ENCODE results near the gene MAIP1. TPM values are rescaled to one million over a fixed set of nuclear protein-coding genes. Genes with fewer than 3 reads are reported as not detected.

MAIP1 gene
- total RNA-seq, 1 experiment from 2014 or later = 77.8 TPM

DNA sequence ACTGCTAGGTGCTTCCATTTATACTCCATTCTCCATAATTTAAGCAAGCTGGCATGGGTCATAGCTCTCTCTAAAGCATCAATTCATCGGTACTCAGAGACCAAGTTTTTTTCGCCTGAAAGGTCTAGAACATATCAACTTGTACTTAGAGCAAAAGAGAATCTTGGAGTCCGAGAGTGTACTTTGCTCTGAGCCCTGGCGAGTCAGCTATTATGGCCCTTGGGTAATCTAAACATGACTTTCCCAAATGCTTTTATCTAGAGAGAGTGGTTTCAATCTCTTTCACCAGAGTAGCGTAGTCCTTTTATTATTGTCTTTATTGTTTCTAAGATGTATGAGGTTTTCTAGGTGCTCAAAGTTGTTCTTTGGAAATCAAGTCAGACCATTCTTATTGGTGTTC, 34.4 kb downstream of the MAIP1 start:
- no peaks in the 10 kb centered on the region for H3K27me3 ChIP-seq (ENCODE audit: control insufficient read depth, insufficient read depth, low read length)
- no peak for DNase-seq

DNA sequence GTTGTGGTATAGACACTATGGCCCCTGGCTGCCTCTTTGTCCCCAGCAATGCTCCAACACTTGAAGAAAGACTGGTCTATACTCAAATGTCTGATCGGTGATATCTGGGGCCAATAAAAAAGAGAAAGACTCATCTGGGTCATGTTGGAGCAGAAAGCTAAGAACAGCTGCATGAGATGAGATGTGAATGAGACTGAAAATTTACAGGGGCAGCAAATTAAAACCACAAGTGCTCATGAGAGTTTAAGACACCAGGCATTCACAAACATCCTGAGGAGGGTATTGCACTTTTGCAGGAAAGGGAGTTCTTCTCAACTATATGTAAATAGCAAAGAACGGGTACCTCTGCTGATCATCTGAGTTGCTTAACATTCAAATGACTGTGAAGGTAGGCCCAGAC, 36.3 kb downstream of the MAIP1 start:
- Histone ChIP-seq H3K36me3 (replicated peaks; ENCODE audit: control insufficient read depth, insufficient read depth, low read length) (no peaks in the 10 kb centered on the region), H3K27me3 (ENCODE audit: control insufficient read depth, insufficient read depth, low read length) (no peaks in the 10 kb centered on the region), H3K4me3 (ENCODE audit: insufficient read depth, low read depth, low read length) (no peak overlapping the region)
- no peak for DNase-seq

More for the DNA sequence above, 34.4 kb downstream of the MAIP1 start:
- Histone ChIP-seq H3K4me3 (ENCODE audit: insufficient read depth, low read depth, low read length) (no peak overlapping the region), H3K36me3 (replicated peaks; ENCODE audit: control insufficient read depth, insufficient read depth, low read length) (no peaks in the 10 kb centered on the region)

DNA sequence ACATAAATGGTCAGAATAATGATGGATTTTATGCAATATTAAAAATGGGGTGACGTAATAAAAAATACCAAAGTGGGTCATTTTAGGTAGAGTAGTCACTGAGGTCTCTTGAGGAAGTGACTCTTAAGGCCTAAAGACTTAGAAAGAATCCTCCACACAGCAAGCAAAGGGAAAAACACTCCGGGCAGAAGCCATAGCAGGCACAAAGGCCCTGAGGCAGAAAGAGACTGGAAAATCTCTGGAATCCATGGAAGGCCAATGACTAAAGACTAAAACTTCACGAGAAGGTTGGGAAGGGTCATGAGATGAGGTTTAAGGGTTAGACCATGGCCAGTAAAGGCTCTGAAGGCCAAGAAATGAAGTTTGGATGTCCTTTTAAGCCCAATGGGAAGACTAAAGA, 36.9 kb downstream of the MAIP1 start:
- no peak overlapping the region for H3K4me3 ChIP-seq (ENCODE audit: insufficient read depth, low read depth, low read length)
- H3K36me3 ChIP-seq (replicated peaks; ENCODE audit: control insufficient read depth, insufficient read depth, low read length) = no peaks in the 10 kb centered on the region
- no peak for DNase-seq
- no peaks in the 10 kb centered on the region for H3K27me3 ChIP-seq (ENCODE audit: control insufficient read depth, insufficient read depth, low read length)

DNA sequence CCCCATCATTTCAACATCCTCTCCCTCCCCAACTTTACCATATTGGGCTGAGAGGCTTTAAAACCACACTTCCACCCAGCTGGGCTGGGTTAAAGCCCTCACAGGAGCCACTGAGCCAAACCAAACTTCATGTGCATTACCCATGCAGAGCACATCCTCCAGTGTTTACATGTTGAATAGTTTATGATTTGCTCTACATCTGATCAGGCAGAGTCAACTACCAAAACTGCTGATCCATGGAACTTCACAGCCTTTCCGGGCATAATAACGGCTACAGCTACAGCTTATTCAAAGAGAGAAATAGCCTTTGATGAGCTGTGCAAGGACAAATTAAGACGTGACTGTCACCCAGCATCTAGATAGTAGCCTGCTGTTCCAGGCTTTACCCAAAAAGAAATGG, 39.0 kb downstream of the MAIP1 start:
- no peak overlapping the region for H3K4me3 ChIP-seq (ENCODE audit: insufficient read depth, low read depth, low read length)
- H3K36me3 ChIP-seq (replicated peaks; ENCODE audit: control insufficient read depth, insufficient read depth, low read length) = no peaks in the 10 kb centered on the region
- H3K27me3 ChIP-seq (ENCODE audit: control insufficient read depth, insufficient read depth, low read length) = no peaks in the 10 kb centered on the region
- no peak for DNase-seq

DNA sequence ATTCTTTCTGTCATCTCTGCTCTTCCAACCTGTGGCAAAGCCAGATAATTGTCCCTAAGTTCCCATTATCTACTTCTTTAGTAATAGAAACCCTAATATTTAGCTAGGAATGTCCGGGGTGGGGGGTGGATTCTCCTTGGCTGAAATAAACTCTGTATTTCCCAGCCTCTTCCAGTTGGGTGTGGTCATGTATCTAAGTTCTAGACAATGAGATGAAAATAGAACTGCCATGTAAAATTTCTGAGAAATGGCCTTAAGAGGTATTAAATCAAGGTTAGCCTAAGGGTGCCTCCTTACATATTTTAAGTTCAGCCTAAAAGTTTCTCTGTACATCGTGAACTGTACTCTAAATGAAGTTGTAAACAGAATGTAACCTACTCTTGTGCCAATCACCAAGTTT, 39.5 kb downstream of the MAIP1 start:
- Histone ChIP-seq H3K36me3 (replicated peaks; ENCODE audit: control insufficient read depth, insufficient read depth, low read length) (no peaks in the 10 kb centered on the region), H3K4me3 (ENCODE audit: insufficient read depth, low read depth, low read length) (no peak overlapping the region), H3K27me3 (ENCODE audit: control insufficient read depth, insufficient read depth, low read length) (no peaks in the 10 kb centered on the region)
- no peak for DNase-seq

DNA sequence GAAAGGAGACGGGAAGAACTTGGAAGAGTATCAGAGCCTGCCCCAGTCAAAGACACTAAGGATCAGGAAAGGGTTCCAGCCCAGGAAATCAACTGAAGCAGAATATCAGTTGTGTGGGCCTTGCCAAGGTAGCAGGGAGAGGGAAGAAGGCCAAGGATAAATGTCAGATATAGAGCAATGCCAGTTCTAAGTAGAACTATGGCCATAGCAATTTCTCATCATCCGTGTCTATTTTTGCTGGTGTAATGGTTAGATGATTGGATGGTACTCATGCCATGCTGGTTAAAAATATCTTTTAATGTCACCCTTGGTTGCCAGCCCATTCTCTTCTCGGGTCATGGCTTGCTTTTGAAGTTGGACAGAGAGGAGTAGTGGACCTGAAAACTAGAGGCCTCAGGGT, 41.9 kb downstream of the MAIP1 start:
- no peak for DNase-seq
- H3K27me3 ChIP-seq (ENCODE audit: control insufficient read depth, insufficient read depth, low read length) = no peaks in the 10 kb centered on the region
- H3K4me3 ChIP-seq (ENCODE audit: insufficient read depth, low read depth, low read length) = no peak overlapping the region
- H3K36me3 ChIP-seq (replicated peaks; ENCODE audit: control insufficient read depth, insufficient read depth, low read length) = no peaks in the 10 kb centered on the region

DNA sequence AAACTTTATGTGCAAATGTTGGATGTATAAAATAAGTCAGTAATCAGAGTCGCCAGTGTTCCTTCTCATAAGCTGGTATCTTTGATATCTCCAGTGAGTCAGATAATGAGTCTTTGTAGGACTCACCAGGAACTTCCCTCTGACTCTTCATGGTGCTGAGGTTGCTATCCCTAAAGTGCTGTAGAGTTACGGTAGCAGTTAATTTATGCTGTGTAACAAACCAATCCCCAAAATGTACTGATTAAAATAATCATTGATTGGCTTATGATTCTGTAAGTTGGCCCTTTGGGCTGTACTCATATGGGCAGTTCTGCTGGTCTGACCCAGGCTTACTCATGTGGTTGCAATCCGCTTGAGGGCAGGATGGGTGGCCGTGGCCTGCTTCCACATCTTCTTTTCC, 43.8 kb downstream of the MAIP1 start:
- no peak for DNase-seq
- Histone ChIP-seq H3K36me3 (replicated peaks; ENCODE audit: control insufficient read depth, insufficient read depth, low read length) (no peaks in the 10 kb centered on the region), H3K27me3 (ENCODE audit: control insufficient read depth, insufficient read depth, low read length) (no peaks in the 10 kb centered on the region), H3K4me3 (ENCODE audit: insufficient read depth, low read depth, low read length) (no peak overlapping the region)

DNA sequence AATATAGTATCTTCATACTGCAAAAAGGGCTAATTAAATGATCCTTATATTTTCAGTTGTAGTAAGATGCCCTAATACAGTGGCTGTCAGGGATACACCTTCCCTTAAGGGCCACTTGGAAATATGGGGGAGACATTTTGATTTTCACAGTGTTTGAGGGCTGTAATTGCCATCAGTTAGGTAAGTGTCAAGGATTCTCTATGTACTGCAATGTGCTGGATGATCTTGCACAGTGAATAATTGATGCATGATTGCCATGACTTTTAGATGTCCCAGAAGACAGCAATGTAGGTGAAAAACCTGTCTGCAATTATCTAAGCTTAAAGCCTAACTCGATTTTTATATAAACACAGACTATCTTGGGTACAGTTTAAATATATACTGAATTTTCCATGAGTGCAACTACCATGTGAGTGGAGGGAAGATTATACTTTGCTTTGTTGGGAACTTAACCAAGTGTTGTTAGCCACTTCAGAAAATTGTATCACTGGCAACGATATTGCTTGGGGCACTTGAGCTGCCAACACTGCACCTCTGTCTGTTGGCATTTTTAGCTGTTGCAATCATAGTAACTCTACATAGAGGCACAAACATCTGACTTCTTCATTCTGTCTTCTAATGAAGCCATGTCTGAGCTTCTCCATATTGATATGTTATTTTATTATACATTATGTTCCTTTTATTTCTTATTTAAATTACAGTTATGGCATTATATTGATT, 45.2 kb downstream of the MAIP1 start:
- Histone ChIP-seq H3K4me3 (ENCODE audit: insufficient read depth, low read depth, low read length) (no peak overlapping the region), H3K36me3 (replicated peaks; ENCODE audit: control insufficient read depth, insufficient read depth, low read length) (no peaks in the 10 kb centered on the region), H3K27me3 (ENCODE audit: control insufficient read depth, insufficient read depth, low read length) (no peaks in the 10 kb centered on the region)
- DNase-seq = no peak

DNA sequence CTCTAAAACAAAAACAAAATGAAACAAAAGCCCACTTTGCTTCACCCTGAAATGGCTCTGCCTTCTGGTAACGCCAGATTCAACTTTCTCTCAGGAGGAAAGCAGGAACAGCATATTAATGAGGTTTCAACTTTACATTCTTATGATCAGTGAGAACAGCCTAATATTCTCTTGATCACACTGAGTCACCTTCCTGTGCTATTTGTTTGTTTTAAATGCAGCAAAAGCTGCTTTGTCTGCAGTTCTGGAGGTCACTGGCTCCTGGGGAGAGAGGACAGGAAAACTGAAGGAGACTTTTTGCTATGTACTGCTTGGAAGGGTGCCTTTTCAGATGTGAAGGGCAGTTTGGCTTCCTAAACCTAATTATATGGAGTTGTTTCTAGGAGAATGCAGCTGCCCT, 48.1 kb downstream of the MAIP1 start:
- Histone ChIP-seq H3K27me3 (ENCODE audit: control insufficient read depth, insufficient read depth, low read length) (no peaks in the 10 kb centered on the region), H3K36me3 (replicated peaks; ENCODE audit: control insufficient read depth, insufficient read depth, low read length) (no peaks in the 10 kb centered on the region), H3K4me3 (ENCODE audit: insufficient read depth, low read depth, low read length) (no peak overlapping the region)
- DNase-seq = no peak

DNA sequence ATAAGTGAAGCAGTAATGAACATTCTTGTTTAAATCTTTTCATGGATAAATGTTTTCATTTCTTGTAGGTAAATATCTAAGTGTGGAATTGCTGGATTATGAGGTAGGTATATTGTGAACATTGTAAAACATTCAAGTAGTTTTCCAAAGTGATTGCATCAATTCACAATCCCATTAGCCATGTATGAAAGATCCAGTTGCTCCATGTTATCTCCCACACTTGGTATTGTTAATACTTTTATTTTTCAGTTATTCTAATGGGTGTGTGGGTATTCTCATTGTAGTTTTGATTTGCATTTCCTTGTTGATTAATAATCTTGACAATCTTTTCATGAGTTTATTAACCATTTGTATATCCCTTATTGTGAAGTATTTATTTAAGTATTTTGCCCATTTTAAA, 50.3 kb downstream of the MAIP1 start:
- no peak for DNase-seq
- no peak overlapping the region for H3K4me3 ChIP-seq (ENCODE audit: insufficient read depth, low read depth, low read length)
- H3K36me3 ChIP-seq (replicated peaks; ENCODE audit: control insufficient read depth, insufficient read depth, low read length) = no peaks in the 10 kb centered on the region

DNA sequence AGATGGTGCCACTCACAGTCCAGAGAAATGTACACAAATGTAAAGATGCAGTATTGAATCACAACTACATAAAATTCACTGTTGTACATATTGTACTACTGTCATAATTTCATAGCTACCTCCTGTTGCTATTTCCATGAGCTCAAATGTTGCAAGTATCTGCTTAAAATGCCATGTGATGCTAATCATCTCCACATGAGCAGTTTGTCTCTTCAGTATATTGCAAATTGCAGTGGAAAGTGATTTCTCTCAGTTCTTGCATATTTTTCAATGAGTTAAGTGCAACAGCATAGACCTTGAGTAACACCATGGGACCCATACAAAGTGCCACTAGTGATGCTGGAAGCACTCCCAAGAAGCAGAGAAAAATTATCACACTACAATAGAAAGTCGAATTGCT, 51.9 kb downstream of the MAIP1 start:
- Histone ChIP-seq H3K36me3 (replicated peaks; ENCODE audit: control insufficient read depth, insufficient read depth, low read length) (no peaks in the 10 kb centered on the region), H3K27me3 (ENCODE audit: control insufficient read depth, insufficient read depth, low read length) (no peaks in the 10 kb centered on the region), H3K4me3 (ENCODE audit: insufficient read depth, low read depth, low read length) (no peak overlapping the region)
- DNase-seq = no peak

More for the DNA sequence above, 50.3 kb downstream of the MAIP1 start:
- H3K27me3 ChIP-seq (ENCODE audit: control insufficient read depth, insufficient read depth, low read length) = no peaks in the 10 kb centered on the region

DNA sequence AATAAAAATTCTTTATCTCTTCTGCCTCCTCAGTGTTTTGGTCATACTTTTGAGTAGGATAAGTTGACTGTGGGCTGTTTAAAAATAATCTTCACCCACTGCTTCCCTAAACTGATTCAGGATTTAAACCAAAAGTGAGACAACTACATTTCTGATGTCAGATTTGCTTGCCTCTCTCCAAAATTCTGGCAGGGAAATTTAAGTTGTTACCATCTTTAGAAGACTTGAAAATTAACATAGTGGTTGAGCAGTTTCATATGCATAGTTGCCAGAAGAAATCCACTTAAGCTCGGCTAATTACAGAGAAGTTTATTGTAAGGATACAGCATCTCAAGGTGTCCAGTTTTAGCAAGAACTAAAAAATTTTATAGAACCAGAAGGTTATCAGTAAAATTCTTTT, 57.0 kb downstream of the MAIP1 start:
- H3K4me3 ChIP-seq (ENCODE audit: insufficient read depth, low read depth, low read length) = no peak overlapping the region
- no peaks in the 10 kb centered on the region for H3K36me3 ChIP-seq (replicated peaks; ENCODE audit: control insufficient read depth, insufficient read depth, low read length)
- no peak for DNase-seq
- H3K27me3 ChIP-seq (ENCODE audit: control insufficient read depth, insufficient read depth, low read length) = no peaks in the 10 kb centered on the region

Other genes starting within 250 kb of the MAIP1 start
- 0.59 and 0.96 TPM in 2 replicates for gene FTCDNL1, start 104.4 kb upstream of the MAIP1 start, total RNA-seq (2014; rRNA removed; shearing (Covaris generic))
- gene C2orf69, start 44.3 kb upstream of the MAIP1 start, total RNA-seq (2014; rRNA removed; shearing (Covaris generic)) = 20.2 and 21.6 TPM in 2 replicates
- 10.3 and 16.2 TPM in 2 replicates for gene TYW5, start 91 bp upstream of the MAIP1 start, total RNA-seq (2014; rRNA removed; shearing (Covaris generic))

All from H7 (cell line).